Raji (cell line): ENCODE data around the gene TDP2.

Experiments
- POLR2A ChIP-seq: IDR thresholded peaks from 2 replicates; pipeline ENCODE4 v1.6.1; 2011; ENCODE audit warnings: low read depth, low read length, control low read depth; ENCODE audit not compliant: insufficient read depth

The TDP2 gene, protein sequence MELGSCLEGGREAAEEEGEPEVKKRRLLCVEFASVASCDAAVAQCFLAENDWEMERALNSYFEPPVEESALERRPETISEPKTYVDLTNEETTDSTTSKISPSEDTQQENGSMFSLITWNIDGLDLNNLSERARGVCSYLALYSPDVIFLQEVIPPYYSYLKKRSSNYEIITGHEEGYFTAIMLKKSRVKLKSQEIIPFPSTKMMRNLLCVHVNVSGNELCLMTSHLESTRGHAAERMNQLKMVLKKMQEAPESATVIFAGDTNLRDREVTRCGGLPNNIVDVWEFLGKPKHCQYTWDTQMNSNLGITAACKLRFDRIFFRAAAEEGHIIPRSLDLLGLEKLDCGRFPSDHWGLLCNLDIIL

DNA sequence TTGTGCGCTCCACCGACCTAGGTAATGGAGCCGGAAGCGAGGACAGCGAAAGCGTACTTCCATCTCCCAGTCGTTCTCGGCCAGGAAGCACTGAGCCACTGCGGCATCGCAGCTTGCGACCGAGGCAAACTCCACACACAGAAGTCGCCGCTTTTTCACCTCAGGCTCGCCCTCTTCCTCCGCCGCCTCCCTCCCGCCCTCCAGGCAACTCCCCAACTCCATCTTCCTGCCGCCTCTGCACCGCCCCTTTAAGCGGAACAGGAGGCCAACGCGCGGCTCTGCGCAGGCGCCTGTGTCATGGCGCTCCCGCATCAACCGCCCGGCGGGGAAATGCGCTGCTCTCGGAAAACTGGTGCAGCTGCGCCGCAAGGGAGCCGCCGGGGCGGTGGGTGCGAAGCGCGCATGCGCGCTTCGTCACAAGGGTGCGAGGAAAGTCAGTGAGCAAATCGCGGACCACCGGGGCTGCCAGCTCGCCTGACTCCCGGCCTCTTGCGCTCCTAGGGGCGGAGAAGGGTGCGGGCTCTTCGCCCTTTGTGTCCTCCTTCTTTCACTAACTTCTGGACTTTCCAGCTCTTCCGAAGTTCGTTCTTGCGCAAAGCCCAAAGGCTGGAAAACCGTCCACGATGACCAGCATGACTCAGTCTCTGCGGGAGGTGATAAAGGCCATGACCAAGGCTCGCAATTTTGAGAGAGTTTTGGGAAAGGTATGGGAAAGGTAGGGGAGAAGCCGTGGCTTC lies at the start of gene TDP2, which contains the start of gene ACOT13:
Gene TDP2, minus strand, starts transcription at position 259 of the 737 bp plus-strand sequence. Its CDS starts 37 bp downstream, at position 222.
Gene ACOT13, plus strand, starts transcription at position 437 of the 737 bp plus-strand sequence. Its CDS starts 187 bp downstream, at position 624.
- TF ChIP-seq POLR2A = peak; percentile 89

GRCh38 chr6:24710519-24711303 lies 44.0 kb upstream of the TDP2 start:
- TF ChIP-seq POLR2A = no peak

- no peak for TF ChIP-seq POLR2A
Observed at GRCh38 chr6:24709014-24709711, 42.5 kb upstream of the TDP2 start.

- TF ChIP-seq POLR2A = no peak
Observed at GRCh38 chr6:24708612-24709011, 41.9 kb upstream of the TDP2 start.

DNA sequence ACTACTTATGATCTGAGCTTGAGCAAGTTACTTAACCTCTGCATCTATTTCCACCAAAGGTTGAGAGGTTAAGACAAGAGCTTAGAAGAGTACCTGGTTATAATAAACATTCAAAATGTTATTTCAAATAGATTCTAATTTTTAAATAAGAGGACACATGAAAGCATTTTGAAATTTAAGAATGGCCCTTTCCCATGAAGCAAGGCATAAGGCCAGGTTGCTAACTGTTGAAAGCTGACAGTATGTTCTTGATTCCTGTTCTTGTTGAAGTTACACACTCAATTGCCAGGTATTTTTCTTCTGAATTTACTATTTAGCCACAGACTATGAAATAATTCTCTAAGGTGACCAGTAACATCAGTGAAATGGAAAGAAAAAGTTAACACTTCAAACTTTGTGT lies 37.8 kb upstream of the TDP2 start:
- TF ChIP-seq POLR2A = no peak

DNA sequence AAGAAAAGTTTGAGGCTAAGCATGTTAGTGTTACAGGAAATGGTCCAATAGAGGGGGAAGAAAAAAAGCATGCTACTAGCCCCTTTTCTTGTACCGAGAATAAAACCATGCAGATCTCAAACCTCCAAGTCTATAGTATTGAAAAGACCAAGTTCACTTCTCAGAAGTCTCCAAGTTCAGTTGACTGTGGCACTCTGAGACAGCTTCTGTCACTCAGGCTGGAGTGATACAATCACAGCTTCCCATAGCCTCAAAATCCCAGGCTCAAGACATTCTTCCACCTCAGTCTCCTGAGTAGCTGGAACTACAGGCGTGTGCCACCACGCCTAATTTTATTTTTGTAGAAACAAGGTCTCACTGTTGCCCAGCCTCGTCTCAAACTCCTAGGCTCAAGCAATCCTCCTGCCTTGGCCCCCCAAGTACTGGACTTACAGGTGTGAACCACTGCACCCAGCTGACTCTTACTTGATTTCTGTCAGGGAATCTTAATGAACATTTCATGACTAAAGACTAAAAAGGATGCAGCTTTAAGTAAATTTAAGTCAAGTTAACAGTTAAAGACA lies 36.1 kb upstream of the TDP2 start:
- no peak for TF ChIP-seq POLR2A

- no peak for TF ChIP-seq POLR2A
Observed at GRCh38 chr6:24699521-24700359, 33.0 kb upstream of the TDP2 start.

GRCh38 chr6:24696097-24696496 lies 29.4 kb upstream of the TDP2 start:
- no peak for TF ChIP-seq POLR2A

DNA sequence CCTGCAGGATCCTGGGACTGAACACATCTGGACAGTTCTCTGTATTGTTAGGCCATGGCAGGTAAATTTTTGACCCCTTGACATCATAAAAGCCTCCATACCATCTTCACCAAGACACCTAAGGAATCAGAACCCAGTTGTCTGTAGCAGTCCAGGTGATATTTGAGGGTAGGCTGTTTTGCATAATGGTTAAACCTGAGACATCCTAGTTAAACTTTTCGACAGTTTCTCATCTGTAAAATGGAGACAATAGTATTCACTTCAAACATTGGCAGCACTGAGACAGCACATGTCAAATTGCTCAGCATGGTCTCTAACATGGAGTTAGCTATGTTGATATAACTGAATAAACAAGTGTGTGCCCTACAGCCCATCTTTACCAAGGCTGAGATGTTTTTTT lies 27.5 kb upstream of the TDP2 start:
- TF ChIP-seq POLR2A = no peak

DNA sequence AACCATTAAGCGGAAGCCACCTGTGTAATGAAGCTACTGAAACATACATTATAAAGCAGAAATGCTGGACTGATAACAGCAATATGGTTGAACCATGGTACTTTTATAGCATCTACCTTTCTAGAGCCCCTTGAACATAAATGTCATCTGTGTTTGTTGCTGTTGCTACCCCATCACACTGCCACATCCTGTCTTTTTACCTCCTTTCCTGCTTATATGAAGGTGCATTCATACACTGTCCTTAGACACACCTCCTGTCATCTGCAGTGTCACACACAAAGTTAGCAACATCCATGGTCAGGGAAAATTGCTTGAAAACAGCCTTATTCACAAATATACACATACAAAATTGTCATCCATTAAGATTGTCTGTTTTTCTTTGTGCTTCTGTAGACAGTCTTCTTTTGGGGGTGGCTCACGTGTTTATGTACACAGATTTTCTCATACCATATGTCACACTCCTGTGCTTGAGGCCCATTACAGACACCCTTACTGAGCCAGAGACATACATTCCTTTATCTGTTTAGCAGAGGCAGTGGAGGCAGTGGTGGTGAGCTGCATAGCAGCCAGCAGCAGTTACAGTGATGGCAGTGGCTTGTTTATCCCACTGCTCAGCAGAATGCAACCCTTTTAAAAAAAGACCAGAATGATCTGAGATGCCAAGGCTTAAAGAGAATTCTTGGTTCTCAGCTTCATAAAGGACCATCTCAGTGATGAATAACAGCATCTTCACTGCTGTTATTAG lies 26.3 kb upstream of the TDP2 start:
- TF ChIP-seq POLR2A = no peak

DNA sequence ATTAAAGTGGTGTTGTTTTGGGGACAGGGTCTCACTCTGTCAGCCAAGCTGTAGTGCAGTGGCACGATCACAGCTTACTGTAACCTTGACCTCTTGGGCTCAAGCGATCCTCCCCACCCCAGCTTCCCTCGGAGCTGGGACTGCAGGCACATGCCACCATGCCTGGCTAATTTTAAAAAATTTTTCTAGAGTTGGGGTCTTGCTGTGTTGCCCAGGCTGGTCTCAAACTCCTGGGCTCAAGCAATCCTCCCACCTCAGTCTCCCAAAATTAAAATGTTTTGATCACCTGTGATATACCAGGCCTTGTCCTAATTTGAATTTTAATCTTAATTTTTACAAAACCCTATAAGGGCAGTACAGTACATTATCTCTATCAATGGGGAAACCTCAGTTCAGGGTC lies 25.7 kb upstream of the TDP2 start:
- no peak for TF ChIP-seq POLR2A

DNA sequence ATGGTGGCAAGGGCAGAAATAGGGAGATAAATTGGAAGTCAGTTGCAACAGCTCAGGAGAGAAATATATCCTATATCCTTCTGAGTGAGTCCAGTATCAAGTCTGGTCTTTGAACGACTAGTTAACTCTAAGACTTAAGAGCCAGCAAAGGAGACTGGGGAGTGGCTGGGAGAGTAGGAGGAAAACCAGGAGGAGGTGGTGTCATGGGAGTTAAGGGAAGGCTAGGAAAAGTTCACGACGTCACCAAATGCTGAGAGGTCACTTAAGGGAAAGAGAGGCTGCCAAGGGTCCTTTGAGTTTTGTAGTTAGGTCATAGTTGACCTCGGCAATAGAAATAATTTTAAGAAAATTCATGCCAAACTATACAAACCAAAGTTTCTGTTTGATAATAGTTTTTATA lies 25.3 kb upstream of the TDP2 start:
- no peak for TF ChIP-seq POLR2A

GRCh38 chr6:24691550-24691949 lies 24.9 kb upstream of the TDP2 start:
- TF ChIP-seq POLR2A = no peak
